Gastrocnemius medialis (tissue), 4 donors: Measurements from ENCODE around the gene F5. TPM values are rescaled to one million over a fixed set of nuclear protein-coding genes. Genes with fewer than 3 reads are reported as not detected.

ENCODE experiments used
- ATAC-seq, 2 donors: fragments of 150-250 bp; one replicate each; pipeline ENCODE4 v1.9.1; 2016
- DNase-seq, 2 donors: peaks; one replicate each; pipeline ENCODE4 v3.0.0-alpha.2; 2019
- H3K27ac ChIP-seq, 4 donors: fragments of 200-600 bp; sonication (generic); 1 replicate in 1 of 4; 2 replicates in 3 of 4; pipeline ENCODE4 v1.5.1; 2016 to 2018; ENCODE audit warnings: mild to moderate bottlenecking in 2 of 4, moderate library complexity in 1 of 4
- H3K27me3 ChIP-seq, 3 donors: fragments of 200-600 bp; sonication (generic) in 2 of 3; 1 replicate in 1 of 3; 2 replicates in 2 of 3; pipeline versions ENCODE4 v1.5.1 to v1.6.0; 2016 to 2019; ENCODE audit warnings: mild to moderate bottlenecking in 1 of 3, moderate library complexity in 1 of 3
- H3K36me3 ChIP-seq, 2 donors: fragments of 200-600 bp; sonication (generic) in 1 of 2; one replicate each; pipeline ENCODE4 v1.5.1; 2017 to 2018
- H3K4me1 ChIP-seq, 2 donors: fragments of 200-600 bp; sonication (generic) in 1 of 2; one replicate each; pipeline ENCODE4 v1.5.1; 2016 to 2017; ENCODE audit warnings: mild to moderate bottlenecking in 2 of 2
- H3K4me3 ChIP-seq, 4 donors: fragments of 200-600 bp; sonication (generic) in 3 of 4; 1 replicate in 1 of 4; 2 replicates in 3 of 4; pipeline ENCODE4 v1.5.1; 2016 to 2019; ENCODE audit warnings: mild to moderate bottlenecking in 2 of 4
- H3K9me3 ChIP-seq, 3 donors: fragments of 200-600 bp; sonication (generic) in 2 of 3; 1 replicate in 1 of 3; 2 replicates in 2 of 3; pipeline ENCODE4 v1.5.1; 2016 to 2019
- CTCF ChIP-seq, 5 experiments: fragments of 450-650 bp in 3 of 5; fragments of 200-600 bp in 2 of 5; sonication (generic) in 2 of 5; IDR thresholded peaks in 4 of 5; conservative IDR thresholded peaks in 1 of 5; 1 replicate in 4 of 5; 2 replicates in 1 of 5; pipeline ENCODE4 v1.5.1; 2016 to 2019; ENCODE audit warnings: antibody characterized with exemption in 5 of 5, mild to moderate bottlenecking in 3 of 5, moderate library complexity in 3 of 5
- POLR2A ChIP-seq, 2 donors: fragments of 450-650 bp; IDR thresholded peaks; one replicate each; pipeline ENCODE4 v1.6.1; 2017; ENCODE audit warnings: antibody characterized with exemption in 2 of 2, mild to moderate bottlenecking in 2 of 2, moderate library complexity in 2 of 2
- in situ Hi-C, 4 donors: fragments of 200-750 bp; cut with MboI; loops; one replicate each; pipeline versions ENCODE4 v1.15.0 to v1.8.0; 2017; ENCODE audit warnings: low sequenced_read_pairs in 4 of 4
- intact Hi-C: fragments of 100-400 bp; cut with DNase I; formaldehyde crosslinking; loops from one replicate; pipeline ENCODE4 v1.15.1; 2023; ENCODE audit warnings: low total_unique reads
- total RNA-seq, 4 donors: library from RNA; depleted of rRNA; stranded (reverse); fragments of >200 nt; gene quantifications; one replicate each; pipeline versions ENCODE4 v1.1.0 to v1.2.3, GENCODE V29; 2016

Gene F5
- total RNA-seq, 4 donors from 2014 or later: 0.07 to 0.68 (median 0.22) TPM

GRCh38 chr1:169493251-169493650, 93.0 kb downstream of the F5 start:
- Histone ChIP-seq H3K36me3 (no peaks in the 10 kb centered on the region), H3K27me3 (no peaks in the 10 kb centered on the region), H3K4me1 (peaks cover 6 to 12% of the 10 kb centered on the region in 2 donors), H3K9me3 (no peaks in the 10 kb centered on the region), H3K4me3 (no peak overlapping the region), H3K27ac (no peak overlapping the region)
- TF ChIP-seq CTCF (IDR thresholded peaks at IDR 0.05 in 4 of 5, conservative IDR thresholded peaks at IDR 0.05 in 1 of 5) (no peak), POLR2A (IDR thresholded peaks at IDR 0.05) (no peak)
- in situ Hi-C loops: loop anchor here in 3 of 4 donors (25.0 kb wide), 5 partner anchors 381 to 1556 kb away; partner anchors contain the start of genes ATP1B1 (in 2 of the 3), DCAF6 (in 1 of the 3) and MPC2 (in 1 of the 3)
- DNase-seq (no peak), ATAC-seq (peak in 1 of 2 donors; percentile 39)
- intact Hi-C loops: no loop called here

DNA sequence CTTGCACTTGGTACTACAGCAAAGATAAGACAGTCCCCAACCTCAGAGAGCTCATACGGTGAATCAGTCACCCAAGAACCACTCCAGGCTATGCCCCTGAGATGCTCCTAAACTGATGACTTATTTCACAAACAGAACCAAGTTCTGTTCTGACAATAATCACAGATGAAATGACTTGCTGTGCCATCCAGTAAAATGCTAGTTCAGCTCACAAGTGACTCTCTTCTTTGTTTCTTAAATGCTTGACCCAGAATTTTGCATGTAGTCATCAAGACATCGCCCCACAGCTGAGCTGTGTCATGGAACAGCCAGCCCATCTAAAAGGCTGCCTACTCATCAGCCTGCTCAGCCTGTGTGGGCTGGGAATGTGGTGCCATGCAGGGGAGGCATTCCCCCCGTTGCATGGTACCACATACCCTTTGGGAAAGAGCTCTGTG, 94.4 kb downstream of the F5 start:
- no peak for DNase-seq
- H3K36me3 ChIP-seq: no peaks in the 10 kb centered on the region
- intact Hi-C loops (no loop called here), in situ Hi-C loops (loop anchor here in 3 of 4 donors (25.0 kb wide), 5 partner anchors 380 to 1555 kb away; partner anchors contain the start of genes ATP1B1 (in 2 of the 3), DCAF6 (in 1 of the 3) and MPC2 (in 1 of the 3))
- H3K4me3 ChIP-seq: no peak overlapping the region
- H3K27ac ChIP-seq: peak overlapping the region in 1 of 4 donors; percentile 6
- ATAC-seq: no peak
- TF ChIP-seq CTCF (IDR thresholded peaks at IDR 0.05 in 4 of 5, conservative IDR thresholded peaks at IDR 0.05 in 1 of 5): no peak
- H3K4me1 ChIP-seq: peaks cover 15 to 25% of the 10 kb centered on the region in 2 donors
- H3K27me3 ChIP-seq: no peaks in the 10 kb centered on the region
- no peaks in the 10 kb centered on the region for H3K9me3 ChIP-seq

GRCh38 chr1:169488157-169488556, 98.1 kb downstream of the F5 start:
- intact Hi-C loops (loop anchor here (5.0 to 10.0 kb wide), 6 partner anchors 59 to 1766 kb away; partner anchors contain the start of genes DCAF6, MPC2 and MPZL1), in situ Hi-C loops (loop anchor here (5.0 to 25.0 kb wide), 11 partner anchors 59 to 1551 kb away; partner anchors contain the start of genes ATP1B1 (in 2 of the 4), BLZF1 (in 1 of the 4), DCAF6 (in 1 of the 4) and MPC2 (in 1 of the 4))
- Histone ChIP-seq H3K4me3 (peak overlapping the region in 3 of 4 donors; percentile 58 to 85 (median 64)), H3K36me3 (no peaks in the 10 kb centered on the region), H3K27ac (peak overlapping the region; percentile 96 to 99 (median 98)), H3K4me1 (peaks cover 18 to 28% of the 10 kb centered on the region in 2 donors), H3K9me3 (no peaks in the 10 kb centered on the region), H3K27me3 (no peaks in the 10 kb centered on the region)
- ATAC-seq (no peak), DNase-seq (no peak)
- TF ChIP-seq POLR2A (IDR thresholded peaks at IDR 0.05) (no peak), CTCF (IDR thresholded peaks at IDR 0.05 in 4 of 5, conservative IDR thresholded peaks at IDR 0.05 in 1 of 5) (no peak)

DNA sequence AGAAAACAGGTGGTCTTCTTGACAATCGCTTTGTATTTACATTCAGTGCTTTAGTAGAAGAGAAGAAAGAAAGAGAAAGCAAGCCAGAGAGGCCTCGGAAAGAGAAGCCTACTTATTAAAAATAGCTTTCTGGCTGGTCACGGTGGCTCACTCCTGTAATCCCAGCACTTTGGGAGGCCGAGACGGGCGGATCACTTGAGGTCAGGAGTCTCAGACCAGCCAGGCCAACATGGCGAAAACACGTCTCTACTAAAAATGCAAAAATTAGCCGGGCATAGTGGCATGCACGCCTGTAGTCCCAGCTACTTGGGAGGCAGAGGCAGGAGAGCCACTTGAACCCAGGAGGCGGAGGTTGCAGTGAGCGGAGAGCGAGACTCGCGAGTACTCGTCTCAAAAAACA, 98.7 kb downstream of the F5 start:
- TF ChIP-seq POLR2A (IDR thresholded peaks at IDR 0.05) (peak; percentile 35 to 53), CTCF (IDR thresholded peaks at IDR 0.05 in 4 of 5, conservative IDR thresholded peaks at IDR 0.05 in 1 of 5) (no peak)
- peak overlapping the region; percentile 96 to 99 (median 98) for H3K27ac ChIP-seq
- ATAC-seq: peak in 1 of 2 donors; percentile 19
- H3K9me3 ChIP-seq: no peaks in the 10 kb centered on the region
- H3K4me1 ChIP-seq: peaks cover 18 to 31% of the 10 kb centered on the region in 2 donors
- in situ Hi-C loops: loop anchor here (5.0 to 25.0 kb wide), 11 partner anchors 60 to 1550 kb away; partner anchors contain the start of genes ATP1B1 (in 2 of the 4), BLZF1 (in 1 of the 4), DCAF6 (in 1 of the 4) and MPC2 (in 1 of the 4)
- H3K36me3 ChIP-seq: no peaks in the 10 kb centered on the region
- H3K27me3 ChIP-seq: no peaks in the 10 kb centered on the region
- intact Hi-C loops: loop anchor here (2.0 to 10.0 kb wide), 7 partner anchors 60 to 1765 kb away; partner anchors contain the start of genes ATP1B1, DCAF6, MPC2 and MPZL1
- DNase-seq: peak; percentile 31 to 83
- peak overlapping the region; percentile 52 to 85 (median 61) for H3K4me3 ChIP-seq
